IMR-90 (cell line): Measurements from ENCODE around the gene TPM2. TPM values are rescaled to one million over a fixed set of nuclear protein-coding genes. Genes with fewer than 3 reads are reported as not detected.

Experiments
- ATAC-seq: fragments of 200-7000 bp; cut with Tn5 transposase; 2 replicates; pipeline ENCODE4 v1.9.1; 2020; ENCODE audit warnings: low read depth, mild to moderate bottlenecking, moderate library complexity
- BruUV-seq: library from RNA; stranded (reverse); fragments of 400-500 nt; replicated peaks from 2 replicates; lab custom pipeline; 2021; lab: Mats Ljungman, UMichigan
- CTCF ChIA-PET: fragments of 300-600 bp; formaldehyde crosslinking; extraction: SDS; loops from one replicate; lab custom pipeline; 2021; ENCODE audit warnings: antibody characterized with exemption; lab: Yijun Ruan, JAX
- POLR2A ChIA-PET: fragments of 300-600 bp; sonication (Branson Sonifier 250); formaldehyde crosslinking; loops from one replicate; lab custom pipeline; 2022; ENCODE audit warnings: antibody characterized with exemption; ENCODE audit not compliant: unreplicated experiment; lab: Charles Lee
- DNase-seq: peaks from one replicate; pipeline ENCODE4 v3.0.0; 2013
- H2AFZ ChIP-seq: replicated peaks from 2 replicates; pipeline ENCODE3; 2013; ENCODE audit warnings: low read length, mild to moderate bottlenecking; ENCODE audit not compliant: poor library complexity
- H2AK5ac ChIP-seq: 2 replicates; pipeline ENCODE4 v1.6.1; 2013; ENCODE audit warnings: low read depth, low read length, inconsistent platforms
- H2AK9ac ChIP-seq: replicated peaks from 2 replicates; pipeline ENCODE3; 2013; ENCODE audit warnings: mild to moderate bottlenecking, low read depth, low read length, moderate library complexity; ENCODE audit not compliant: poor library complexity
- H2BK120ac ChIP-seq: 2 replicates; pipeline ENCODE4 v1.6.1; 2013; ENCODE audit warnings: low read depth, low read length, inconsistent platforms
- H2BK15ac ChIP-seq: 3 replicates; pipeline ENCODE4 v1.6.1; 2013; ENCODE audit warnings: low read depth, low read length, inconsistent platforms
- H2BK20ac ChIP-seq: 2 replicates; pipeline ENCODE4 v1.6.1; 2013; ENCODE audit warnings: low read depth, mild to moderate bottlenecking, inconsistent platforms, low read length, moderate library complexity
- H2BK5ac ChIP-seq: 2 replicates; pipeline ENCODE4 v1.6.1; 2013; ENCODE audit warnings: mild to moderate bottlenecking, low read depth, low read length, inconsistent platforms; ENCODE audit not compliant: poor library complexity, severe bottlenecking
- H3K14ac ChIP-seq: replicated peaks from 2 replicates; pipeline ENCODE4 v1.6.1; 2013; ENCODE audit warnings: low read depth, low read length, inconsistent platforms
- H3K18ac ChIP-seq: 2 replicates; pipeline ENCODE4 v1.6.1; 2013; ENCODE audit warnings: low read depth, low read length, control low read depth
- H3K23ac ChIP-seq: 2 replicates; pipeline ENCODE4 v1.6.1; 2013; ENCODE audit warnings: low read depth, low read length, inconsistent platforms
- H3K27ac ChIP-seq: 2 replicates; pipeline ENCODE4 v1.5.1; 2013; ENCODE audit warnings: mild to moderate bottlenecking, control low read depth, low read length; ENCODE audit not compliant: insufficient read depth
- H3K27me3 ChIP-seq: 2 replicates; pipeline ENCODE4 v1.6.1; 2013; ENCODE audit warnings: low read length; ENCODE audit not compliant: control insufficient read depth, insufficient read depth
- H3K36me3 ChIP-seq: 2 replicates; pipeline ENCODE4 v1.6.1; 2013; ENCODE audit warnings: low read length, mixed read lengths; ENCODE audit not compliant: control insufficient read depth, insufficient read depth
- H3K4ac ChIP-seq: 2 replicates; pipeline ENCODE4 v1.6.1; 2013; ENCODE audit warnings: low read depth, low read length, inconsistent platforms
- H3K4me1 ChIP-seq: 2 replicates; pipeline ENCODE4 v1.6.1; 2013; ENCODE audit warnings: low read length, mixed read lengths; ENCODE audit not compliant: control insufficient read depth, insufficient read depth
- H3K4me2 ChIP-seq: 2 replicates; pipeline ENCODE4 v1.6.1; 2013; ENCODE audit warnings: low read depth, mild to moderate bottlenecking, control low read depth, low read length, moderate library complexity
- H3K4me3 ChIP-seq: 2 replicates; pipeline ENCODE4 v1.5.1; 2013; ENCODE audit warnings: low read depth, mild to moderate bottlenecking, control low read depth, low read length, moderate library complexity; ENCODE audit not compliant: insufficient read depth
- H3K56ac ChIP-seq: 2 replicates; pipeline ENCODE4 v1.6.1; 2013; ENCODE audit warnings: low read length, inconsistent platforms; ENCODE audit not compliant: insufficient read depth; ENCODE audit errors: extremely low read depth
- H3K79me1 ChIP-seq, 2 experiments: 2 replicates each; pipeline ENCODE4 v1.6.1; 2013; ENCODE audit warnings: low read length in 2 of 2, inconsistent platforms in 1 of 2, low read depth in 1 of 2
- H3K9ac ChIP-seq: 2 replicates; pipeline ENCODE4 v1.6.1; 2013; ENCODE audit warnings: low read depth, low read length, control low read depth
- H3K9me1 ChIP-seq: 2 replicates; pipeline ENCODE4 v1.6.1; 2013; ENCODE audit warnings: low read length, inconsistent platforms; ENCODE audit not compliant: insufficient read depth
- H3K9me3 ChIP-seq: 2 replicates; pipeline ENCODE4 v1.6.1; 2013; ENCODE audit warnings: low read length; ENCODE audit not compliant: control insufficient read depth, insufficient read depth
- H4K20me1 ChIP-seq: 2 replicates; pipeline ENCODE4 v1.6.1; 2013; ENCODE audit warnings: low read length, inconsistent platforms; ENCODE audit not compliant: insufficient read depth
- H4K5ac ChIP-seq: 2 replicates; pipeline ENCODE4 v1.6.1; 2013; ENCODE audit warnings: mild to moderate bottlenecking, low read depth, low read length, control low read depth
- H4K8ac ChIP-seq, 2 experiments: 2 replicates each; pipeline ENCODE4 v1.6.1; 2013; ENCODE audit warnings: low read depth in 2 of 2, low read length in 2 of 2, control low read depth in 1 of 2, inconsistent platforms in 1 of 2
- H4K91ac ChIP-seq: 2 replicates; pipeline ENCODE4 v1.6.1; 2013; ENCODE audit warnings: low read depth, low read length, inconsistent platforms; ENCODE audit not compliant: insufficient read depth
- MAZ ChIP-seq: IDR thresholded peaks from 2 replicates; pipeline ENCODE4 v1.6.1; 2012; ENCODE audit warnings: low read depth, mild to moderate bottlenecking, low read length, improper control_type of control experiment, moderate library complexity, borderline replicate concordance
- RCOR1 ChIP-seq: IDR thresholded peaks from 2 replicates; pipeline ENCODE4 v1.6.1; 2012; ENCODE audit warnings: mild to moderate bottlenecking, low read length, improper control_type of control experiment; ENCODE audit not compliant: insufficient replicate concordance
- RFX5 ChIP-seq: IDR thresholded peaks from 2 replicates; pipeline ENCODE4 v1.8.0; 2012; ENCODE audit warnings: low read depth, mild to moderate bottlenecking, low read length, moderate library complexity
- SMC3 ChIP-seq: fragments of 150-350 bp; IDR thresholded peaks from 2 replicates; pipeline ENCODE4 v1.6.1; 2016; ENCODE audit warnings: low read depth, mild to moderate bottlenecking, antibody characterized with exemption, low read length, moderate library complexity
- WGBS, 2 experiments: methylation state at CpG; one replicate each; pipeline versions ENCODE4 v1.1.5 to v1.1.7; 2013; ENCODE audit warnings: missing lambda C conversion rate in 2 of 2; ENCODE audit not compliant: insufficient read length in 1 of 2; ENCODE audit errors: extremely low coverage in 2 of 2; 5-methylcytosine and 5-hydroxymethylcytosine counted together
- dilution Hi-C: fragments of 300-500 bp; cut with HindIII; formaldehyde crosslinking; loops from one replicate; pipeline ENCODE4 v1.14.3; 2018; ENCODE audit warnings: low sequenced_read_pairs; ENCODE audit not compliant: unreplicated experiment
- in situ Hi-C: fragments of 300-500 bp; cut with MboI; formaldehyde crosslinking; loops from 3 replicates; pipeline ENCODE4 v1.14.3; 2019; ENCODE audit warnings: low sequenced_read_pairs, inconsistent platforms, mixed read lengths
- intact Hi-C: fragments of 100-400 bp; cut with micrococcal nuclease; formaldehyde crosslinking; loops from 2 replicates; pipeline ENCODE4 v1.10.0; 2022
- polyA plus RNA-seq, 3 experiments: library from polyadenylated mRNA; depleted of rRNA; stranded (reverse); fragments of >200 nt; gene quantifications; 2 replicates each; pipeline ENCODE4 v1.2.3, GENCODE V29; 2012; ENCODE audit warnings: low replicate concordance in 1 of 3
- total RNA-seq: library from RNA; depleted of rRNA; stranded (reverse); fragments of >200 nt; gene quantifications from 2 replicates; pipeline ENCODE4 v1.2.3, GENCODE V29; 2012
- TF ChIP-seq, protein P1 (sequence below): fragments of 150-350 bp; IDR thresholded peaks from 2 replicates; pipeline ENCODE4 v1.6.1; 2017; ENCODE audit warnings: mild to moderate bottlenecking, antibody characterized with exemption, low read length, low read depth

TPM2 gene
- total and polyA plus RNA-seq, 2 of the 4 experiments (the other 2 are of a cell fraction) = 960 to 2,500 TPM

DNA sequence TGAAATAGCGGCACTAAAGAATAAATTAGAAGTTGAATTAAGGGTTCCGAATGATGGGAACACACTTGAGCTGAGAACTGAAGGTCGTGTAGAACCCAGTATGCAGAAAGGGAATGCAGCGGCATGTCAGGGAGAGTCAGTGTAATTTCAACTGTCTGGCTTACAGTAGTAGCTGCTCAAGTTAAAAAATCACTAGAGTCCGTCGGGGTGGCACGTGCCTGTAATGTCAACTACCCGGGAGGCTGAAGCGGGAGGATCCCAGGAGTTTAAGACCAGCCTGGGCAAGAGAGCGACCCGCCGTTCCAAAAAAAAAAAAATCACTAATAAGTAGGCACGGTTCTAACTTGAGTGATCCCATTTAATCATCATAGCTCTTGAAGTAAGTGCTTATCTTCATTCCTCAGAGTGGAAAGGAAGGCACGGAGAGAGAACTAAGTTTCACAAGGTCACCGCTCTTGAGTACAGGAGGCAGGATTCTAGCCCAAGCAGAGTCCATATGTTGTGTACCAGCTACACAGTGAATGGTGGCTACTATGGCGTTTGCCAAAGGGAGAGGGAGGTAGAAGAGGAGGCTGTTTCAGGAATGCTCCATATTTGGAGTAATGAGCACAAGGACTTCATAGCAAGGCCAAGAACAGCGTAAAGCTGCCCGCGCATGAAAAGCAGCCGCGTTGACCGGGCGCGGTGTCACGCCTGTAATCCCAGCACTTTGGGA is 32.7 kb downstream of the TPM2 start:
- Histone ChIP-seq H3K79me1 (peaks cover 12 to 32% of the 10 kb centered on the region in 2 experiments; a peak in 3 of 4 replicates), H4K20me1 (peaks cover 3% of the 10 kb centered on the region; the same call in 1 of the 2 replicates), H3K18ac (peak overlapping the region; percentile 84; the same call in 1 of the 2 replicates), H2AK5ac (peak overlapping the region; percentile 57), H3K36me3 (peaks cover 11% of the 10 kb centered on the region), H3K4me3 (peak overlapping the region; percentile 32), H2BK120ac (peak overlapping the region; percentile 34), H3K56ac (no peak overlapping the region), H3K9me1 (peaks cover 5% of the 10 kb centered on the region), H4K5ac (peak overlapping the region; percentile 87), H3K4me1 (peaks cover 14% of the 10 kb centered on the region), H3K27ac (peak overlapping the region; percentile 60), H2BK20ac (peak overlapping the region; percentile 40), H3K14ac (peak overlapping the region; percentile 69), H3K23ac (peak overlapping the region; percentile 74), H4K91ac (peak overlapping the region; percentile 41; the same call in 1 of the 2 replicates), H2AK9ac (peak overlapping the region; percentile 53), H2AFZ (peak overlapping the region; percentile 87), H2BK5ac (peak overlapping the region; percentile 66), H3K4ac (peak overlapping the region; percentile 55), H3K9me3 (no peaks in the 10 kb centered on the region), H3K9ac (peak overlapping the region; percentile 30), H2BK15ac (peak overlapping the region; percentile 30; the same call in 1 of the 3 replicates), H4K8ac (peak overlapping the region; percentile 14 to 86; a peak in 3 of 4 replicates), H3K27me3 (no peaks in the 10 kb centered on the region), H3K4me2 (peak overlapping the region; percentile 70)
- ChIA-PET CTCF (interaction anchor here (1.2 to 3.1 kb wide), 4 partner anchors 8 to 75 kb away, joined by 3 to 19 read pairs (median 8); partner anchors contain the start of genes CREB3 and TLN1), POLR2A (interaction anchor here (0.8 to 1.3 kb wide), 3 partner anchors 29 to 71 kb away, joined by 6 to 7 read pairs (median 6); no protein-coding TSS in a partner anchor)
- no TSS peak for BruUV-seq
- TF ChIP-seq SMC3 = no peak
- TF ChIP-seq MAZ = no peak
- peak; percentile 25 for TF ChIP-seq RCOR1
- no peak for TF ChIP-seq RFX5
- TF ChIP-seq, protein P1, sequence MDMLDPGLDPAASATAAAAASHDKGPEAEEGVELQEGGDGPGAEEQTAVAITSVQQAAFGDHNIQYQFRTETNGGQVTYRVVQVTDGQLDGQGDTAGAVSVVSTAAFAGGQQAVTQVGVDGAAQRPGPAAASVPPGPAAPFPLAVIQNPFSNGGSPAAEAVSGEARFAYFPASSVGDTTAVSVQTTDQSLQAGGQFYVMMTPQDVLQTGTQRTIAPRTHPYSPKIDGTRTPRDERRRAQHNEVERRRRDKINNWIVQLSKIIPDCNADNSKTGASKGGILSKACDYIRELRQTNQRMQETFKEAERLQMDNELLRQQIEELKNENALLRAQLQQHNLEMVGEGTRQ = no peak
- DNase-seq (no peak), ATAC-seq (peak; percentile 2)
- intact Hi-C loops (loop anchor here (5.0 to 10.0 kb wide), 4 partner anchors 35 to 172 kb away; partner anchors contain the start of genes HINT2 and SPAG8), dilution Hi-C loops (no loop called here), in situ Hi-C loops (loop anchor here (10.0 kb wide), 1 partner anchor 152 kb away; no protein-coding TSS in a partner anchor)
- 40% methylated on average over 10 of the region's 25 CpGs; no CpG with 5 or more reads in 1 of the 2 experiments for WGBS, 2 experiments
